Cardiac fibroblast (primary cell): ENCODE results near the gene CELA3B.
A peak's percentile ranks its signal among the peaks of the same experiment; 100 is the strongest.
"Not testable (repeated sequence)": the region's sequence is repeated elsewhere in the genome, so short reads cannot be mapped to it uniquely, and the experiment has no call there.

Source experiments
- DNase-seq, 2 donors: peaks; one replicate each; pipeline versions ENCODE4 v3.0.0 to v3.0.0-alpha.2; 2010; ENCODE audit warnings: low read depth in 2 of 2
- H3K4me3 ChIP-seq, 2 donors: replicated peaks in 1 of 2; 1 replicate in 1 of 2; 2 replicates in 1 of 2; pipeline ENCODE4 v1.5.1; 2011; ENCODE audit warnings: low read depth in 2 of 2, low read length in 2 of 2, mild to moderate bottlenecking in 2 of 2, moderate library complexity in 1 of 2
- TF ChIP-seq, protein P1 (sequence below): IDR thresholded peaks from one replicate; pipeline ENCODE4 v1.5.1; 2011; ENCODE audit warnings: low read depth, mild to moderate bottlenecking, low read length, inconsistent platforms

Gene CELA3B

DNA sequence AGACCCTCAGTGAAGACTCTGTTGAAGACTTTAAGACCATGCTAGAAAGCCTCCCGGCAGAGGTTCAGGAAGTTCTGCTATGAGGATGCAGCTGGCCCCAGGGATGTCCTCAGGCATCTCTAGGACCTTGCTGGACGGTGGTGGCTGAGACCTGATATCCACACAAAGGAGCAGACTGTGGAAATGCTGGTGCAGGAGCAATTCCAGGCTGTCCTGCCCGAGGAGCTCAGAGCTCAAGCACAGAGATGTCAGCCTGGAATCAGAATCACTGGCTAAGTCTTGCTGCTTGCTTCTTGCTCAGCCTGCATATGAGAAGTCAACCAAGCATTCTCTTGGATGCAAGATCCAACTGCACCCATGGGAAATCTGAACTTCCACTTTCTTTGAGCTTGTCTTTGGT lies 53.7 kb downstream of the CELA3B start:
- DNase-seq, result no peak
- H3K4me3 ChIP-seq, result no peak overlapping the region
- TF ChIP-seq, protein P1, sequence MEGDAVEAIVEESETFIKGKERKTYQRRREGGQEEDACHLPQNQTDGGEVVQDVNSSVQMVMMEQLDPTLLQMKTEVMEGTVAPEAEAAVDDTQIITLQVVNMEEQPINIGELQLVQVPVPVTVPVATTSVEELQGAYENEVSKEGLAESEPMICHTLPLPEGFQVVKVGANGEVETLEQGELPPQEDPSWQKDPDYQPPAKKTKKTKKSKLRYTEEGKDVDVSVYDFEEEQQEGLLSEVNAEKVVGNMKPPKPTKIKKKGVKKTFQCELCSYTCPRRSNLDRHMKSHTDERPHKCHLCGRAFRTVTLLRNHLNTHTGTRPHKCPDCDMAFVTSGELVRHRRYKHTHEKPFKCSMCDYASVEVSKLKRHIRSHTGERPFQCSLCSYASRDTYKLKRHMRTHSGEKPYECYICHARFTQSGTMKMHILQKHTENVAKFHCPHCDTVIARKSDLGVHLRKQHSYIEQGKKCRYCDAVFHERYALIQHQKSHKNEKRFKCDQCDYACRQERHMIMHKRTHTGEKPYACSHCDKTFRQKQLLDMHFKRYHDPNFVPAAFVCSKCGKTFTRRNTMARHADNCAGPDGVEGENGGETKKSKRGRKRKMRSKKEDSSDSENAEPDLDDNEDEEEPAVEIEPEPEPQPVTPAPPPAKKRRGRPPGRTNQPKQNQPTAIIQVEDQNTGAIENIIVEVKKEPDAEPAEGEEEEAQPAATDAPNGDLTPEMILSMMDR, result no peak

DNA sequence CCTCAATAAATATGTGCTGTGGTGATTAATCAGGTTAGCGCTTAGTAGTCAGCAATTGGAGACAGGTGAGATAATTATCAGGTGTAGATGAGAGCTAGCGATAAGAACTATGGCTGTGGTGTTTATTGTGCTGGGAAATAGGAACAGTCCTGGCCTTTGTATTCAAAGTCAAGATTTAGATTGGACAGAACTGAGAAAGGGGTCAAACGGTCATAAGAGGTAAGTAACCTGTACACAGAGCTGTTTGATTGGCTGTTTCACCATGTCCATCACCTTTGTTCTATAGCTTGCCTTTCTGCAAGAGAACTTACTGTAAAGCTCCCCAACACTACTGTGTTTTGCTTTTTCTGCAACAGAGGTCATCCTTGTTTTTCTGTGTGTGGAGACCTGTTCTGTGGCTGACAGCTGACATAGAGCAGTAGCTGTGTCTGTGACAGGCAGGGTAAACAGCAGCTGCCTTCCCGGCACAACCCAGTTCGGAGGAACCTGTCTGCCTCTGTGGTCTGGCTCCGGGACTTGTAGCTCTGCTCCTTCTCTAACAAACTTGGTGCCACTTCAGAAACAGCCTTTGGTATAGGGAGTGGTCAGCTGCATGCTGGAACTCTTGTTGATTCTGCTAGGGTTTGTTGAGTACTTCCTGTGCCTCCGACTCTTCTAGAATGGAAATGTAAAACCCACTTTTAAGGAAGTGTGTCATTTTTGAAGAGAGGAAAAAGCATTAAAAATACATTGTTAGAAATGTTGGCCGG lies 54.6 kb downstream of the CELA3B start:
- DNase-seq, result peak in 1 of 2 donors; percentile 50
- no peak overlapping the region for H3K4me3 ChIP-seq

DNA sequence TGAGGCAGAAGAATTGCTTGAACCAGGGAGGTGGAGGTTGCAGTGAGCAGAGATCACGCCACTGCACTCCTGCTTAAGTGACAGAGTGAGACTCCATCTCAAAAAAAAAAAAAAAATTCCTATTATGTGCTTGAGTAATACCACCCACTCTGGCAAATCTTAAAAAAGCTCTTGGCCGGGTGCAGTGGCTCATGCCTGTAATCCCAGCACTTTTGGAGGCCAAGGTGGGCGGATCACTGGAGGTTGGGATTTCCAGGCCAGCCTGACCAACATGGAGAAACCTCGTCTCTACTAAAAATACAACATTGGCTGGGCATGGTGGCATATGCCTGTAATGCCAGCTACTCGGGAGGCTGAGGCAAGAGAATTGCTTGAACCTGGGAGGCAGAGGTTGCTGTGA lies 58.0 kb downstream of the CELA3B start:
- H3K4me3 ChIP-seq, result not testable (repeated sequence)

More for the DNA sequence above, 54.6 kb downstream of the CELA3B start:
- TF ChIP-seq, protein P1, result no peak

DNA sequence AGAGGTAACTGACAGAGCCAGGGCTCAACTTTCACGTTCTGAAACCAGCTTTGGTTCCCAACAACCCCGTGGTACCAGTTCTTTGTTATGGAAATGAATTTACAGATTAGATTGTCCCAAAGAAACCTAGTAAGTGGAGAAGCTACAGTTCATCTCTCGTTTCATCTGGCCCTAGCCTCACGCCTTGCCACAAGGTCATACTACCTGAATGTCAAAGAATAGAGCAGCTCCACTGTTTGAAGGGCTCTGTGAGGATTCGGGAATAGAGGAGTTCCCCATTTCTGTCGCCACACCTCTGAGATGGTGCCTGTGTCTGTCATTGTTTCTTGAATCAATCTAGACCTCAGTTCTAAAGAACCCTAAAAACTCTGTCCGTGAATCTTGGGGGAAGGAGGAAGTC lies 60.7 kb downstream of the CELA3B start:
- TF ChIP-seq, protein P1, result no peak
- H3K4me3 ChIP-seq, result no peak overlapping the region
- DNase-seq, result no peak

More for the DNA sequence above, 58.0 kb downstream of the CELA3B start:
- not testable (repeated sequence) for DNase-seq

DNA sequence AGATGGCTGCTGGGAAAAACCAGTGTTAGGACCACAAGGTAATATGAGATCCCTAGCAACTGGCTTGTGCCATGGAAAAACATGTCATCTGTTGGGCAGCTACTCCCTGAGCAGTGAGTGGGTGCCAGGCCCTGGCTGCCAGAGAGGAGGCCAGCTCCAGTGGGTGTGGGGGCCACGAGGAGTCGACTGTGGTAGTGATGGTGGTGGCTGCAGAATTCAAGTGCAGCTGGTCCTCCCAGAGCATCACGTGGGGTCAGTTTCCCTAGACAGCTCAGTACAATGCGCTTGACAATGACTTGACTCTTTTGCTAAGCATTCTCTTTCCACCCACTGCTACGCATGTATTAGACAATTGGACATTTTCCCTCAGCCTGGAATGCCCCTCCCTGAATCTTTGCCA lies 61.2 kb downstream of the CELA3B start:
- DNase-seq, result no peak
- no peak overlapping the region for H3K4me3 ChIP-seq
- TF ChIP-seq, protein P1, result no peak
